NCI-H446 (cell line): ENCODE data around the gene IFITM1.
"Not testable (repeated sequence)": the region's sequence is repeated elsewhere in the genome, so short reads cannot be mapped to it uniquely, and the experiment has no call there.

Experiments used
- DNase-seq, 2 experiments: peaks; one replicate each; lab custom pipeline; 2025; lab: John Stamatoyannopoulos, UW

IFITM1 gene

GRCh38 chr11:313787-314553, at the start of gene IFITM1:
Gene IFITM1 (plus strand): TSS chr11:314040. CDS start chr11:314171, 131 bp downstream.
- no peak for DNase-seq

GRCh38 chr11:266676-267439, 47.0 kb upstream of the IFITM1 start:
- DNase-seq: no peak

GRCh38 chr11:267491-267994, 46.3 kb upstream of the IFITM1 start:
- no peak for DNase-seq

- DNase-seq: not testable (repeated sequence)
Measured at GRCh38 chr11:268716-269145, 45.1 kb upstream of the IFITM1 start.

- DNase-seq: no peak
Measured at GRCh38 chr11:269146-269890, 44.5 kb upstream of the IFITM1 start.

GRCh38 chr11:270451-271318, 43.2 kb upstream of the IFITM1 start:
- DNase-seq: no peak

- no peak for DNase-seq
Measured at GRCh38 chr11:271319-271715, 42.5 kb upstream of the IFITM1 start.

GRCh38 chr11:272195-272930, 41.5 kb upstream of the IFITM1 start:
- DNase-seq: no peak

GRCh38 chr11:272931-273198, 41.0 kb upstream of the IFITM1 start:
- no peak for DNase-seq

GRCh38 chr11:276219-276618, 37.6 kb upstream of the IFITM1 start:
- no peak for DNase-seq

GRCh38 chr11:278001-278951, 35.6 kb upstream of the IFITM1 start, which contains the start of gene NLRP6:
Gene NLRP6 (plus strand): TSS chr11:278407. CDS start chr11:278570, 163 bp downstream.
- no peak for DNase-seq

- DNase-seq: no peak
Measured at GRCh38 chr11:279040-279965, 34.5 kb upstream of the IFITM1 start.

- no peak for DNase-seq
Measured at GRCh38 chr11:279966-280705, 33.7 kb upstream of the IFITM1 start.

- DNase-seq: no peak
Measured at GRCh38 chr11:280706-281485, 32.9 kb upstream of the IFITM1 start.

GRCh38 chr11:281486-282161, 32.2 kb upstream of the IFITM1 start:
- no peak for DNase-seq

- DNase-seq: no peak
Measured at GRCh38 chr11:282171-282570, 31.7 kb upstream of the IFITM1 start.
